Retinal pigment epithelial cell (primary cell): ENCODE measurements around the gene LAMP2.
A peak's percentile ranks its signal among the peaks of the same experiment; 100 is the strongest.

ENCODE experiments used
- DNase-seq: peaks from one replicate; pipeline ENCODE4 v3.0.0-alpha.2; 2010; ENCODE audit warnings: low read depth
- H3K4me3 ChIP-seq: 2 replicates; pipeline ENCODE4 v1.5.1; 2011; ENCODE audit warnings: mild to moderate bottlenecking, low read length, control low read depth, moderate library complexity
- TF ChIP-seq, protein P1 (sequence below): conservative IDR thresholded peaks from 2 replicates; pipeline ENCODE4 v1.5.1; 2011; ENCODE audit warnings: low read depth, low read length, control low read depth, inconsistent platforms

The LAMP2 gene

DNA sequence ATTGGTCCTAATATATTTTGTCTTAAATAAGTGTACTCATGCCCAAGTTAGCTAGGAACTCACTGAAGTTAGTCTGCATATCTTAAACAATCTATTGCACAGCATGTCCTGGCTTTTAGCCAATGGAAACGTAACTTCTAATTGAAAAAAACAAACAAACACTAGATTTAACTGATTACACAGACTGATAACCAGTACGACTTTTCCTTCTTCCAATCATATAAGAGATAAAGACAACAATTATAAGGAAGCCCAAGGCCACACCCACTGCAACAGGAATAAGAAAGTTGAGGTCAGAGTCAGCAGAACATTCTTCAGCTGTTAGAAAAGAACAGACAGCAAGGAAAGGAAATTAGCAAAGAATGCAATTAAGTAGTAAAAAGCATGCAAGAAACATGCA is 40.8 kb downstream of the LAMP2 start:
- TF ChIP-seq, protein P1, sequence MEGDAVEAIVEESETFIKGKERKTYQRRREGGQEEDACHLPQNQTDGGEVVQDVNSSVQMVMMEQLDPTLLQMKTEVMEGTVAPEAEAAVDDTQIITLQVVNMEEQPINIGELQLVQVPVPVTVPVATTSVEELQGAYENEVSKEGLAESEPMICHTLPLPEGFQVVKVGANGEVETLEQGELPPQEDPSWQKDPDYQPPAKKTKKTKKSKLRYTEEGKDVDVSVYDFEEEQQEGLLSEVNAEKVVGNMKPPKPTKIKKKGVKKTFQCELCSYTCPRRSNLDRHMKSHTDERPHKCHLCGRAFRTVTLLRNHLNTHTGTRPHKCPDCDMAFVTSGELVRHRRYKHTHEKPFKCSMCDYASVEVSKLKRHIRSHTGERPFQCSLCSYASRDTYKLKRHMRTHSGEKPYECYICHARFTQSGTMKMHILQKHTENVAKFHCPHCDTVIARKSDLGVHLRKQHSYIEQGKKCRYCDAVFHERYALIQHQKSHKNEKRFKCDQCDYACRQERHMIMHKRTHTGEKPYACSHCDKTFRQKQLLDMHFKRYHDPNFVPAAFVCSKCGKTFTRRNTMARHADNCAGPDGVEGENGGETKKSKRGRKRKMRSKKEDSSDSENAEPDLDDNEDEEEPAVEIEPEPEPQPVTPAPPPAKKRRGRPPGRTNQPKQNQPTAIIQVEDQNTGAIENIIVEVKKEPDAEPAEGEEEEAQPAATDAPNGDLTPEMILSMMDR, result no peak
- no peak overlapping the region for H3K4me3 ChIP-seq
- no peak for DNase-seq

DNA sequence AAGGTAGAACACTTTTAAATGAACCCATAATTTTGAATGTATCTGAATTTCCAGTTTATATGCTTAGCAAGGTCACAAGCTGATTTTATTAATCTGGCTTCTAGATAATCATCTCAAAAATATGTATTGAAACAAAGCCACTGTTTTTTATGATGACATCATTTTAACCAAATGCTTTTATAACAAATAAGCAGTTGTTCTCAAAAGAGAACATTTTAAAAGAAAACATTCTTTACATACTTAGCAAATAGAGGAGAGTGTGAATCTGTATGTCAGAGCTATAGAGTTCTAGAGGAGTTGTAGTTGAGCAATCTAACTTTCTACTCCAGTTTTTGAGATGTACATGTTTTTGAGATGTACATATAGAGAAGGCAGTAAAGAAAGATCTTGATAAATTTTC is 42.5 kb downstream of the LAMP2 start:
- no peak overlapping the region for H3K4me3 ChIP-seq
- DNase-seq, result peak; percentile 20
- TF ChIP-seq, protein P1, result no peak

DNA sequence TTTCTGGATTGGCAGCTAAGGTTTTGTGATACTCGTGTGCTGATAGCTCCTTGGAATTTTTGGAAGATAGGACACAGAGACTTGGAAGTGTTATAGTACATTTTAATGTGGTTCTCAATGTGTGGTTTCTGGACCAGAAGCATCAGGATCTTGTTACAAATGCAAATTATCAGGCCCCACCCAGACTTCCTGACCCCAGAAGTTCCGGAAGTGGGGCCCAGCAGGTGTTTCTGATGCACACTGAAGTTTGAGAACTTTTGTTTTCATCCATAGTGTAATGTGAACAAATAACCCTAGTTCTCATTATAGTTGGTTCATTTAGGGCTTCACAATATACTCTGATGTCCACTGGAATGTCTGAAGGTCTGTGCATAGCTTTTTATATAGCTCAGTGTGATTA is 49.6 kb downstream of the LAMP2 start:
- TF ChIP-seq, protein P1, result no peak
- no peak for DNase-seq
- H3K4me3 ChIP-seq, result no peak overlapping the region

DNA sequence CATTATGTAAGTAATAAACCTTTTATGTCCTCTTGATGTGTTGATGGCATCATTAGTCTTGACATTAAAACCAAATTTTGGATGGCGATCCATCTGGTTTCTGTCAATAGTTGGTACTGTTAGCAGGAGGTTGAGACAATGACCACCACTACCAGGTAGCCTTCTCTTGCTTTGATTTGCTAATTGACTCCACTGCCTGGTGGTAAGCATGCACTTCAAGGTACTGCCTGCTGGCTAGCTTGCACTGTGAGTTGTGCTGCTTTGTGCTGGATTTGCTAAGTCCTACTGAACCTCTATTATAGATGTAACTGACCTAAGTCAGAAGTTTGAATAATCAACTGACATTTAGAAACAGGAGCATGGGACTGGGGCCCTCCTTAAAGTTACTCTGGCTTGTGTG is 60.9 kb downstream of the LAMP2 start:
- H3K4me3 ChIP-seq, result no peak overlapping the region
- DNase-seq, result no peak
- TF ChIP-seq, protein P1, result no peak

DNA sequence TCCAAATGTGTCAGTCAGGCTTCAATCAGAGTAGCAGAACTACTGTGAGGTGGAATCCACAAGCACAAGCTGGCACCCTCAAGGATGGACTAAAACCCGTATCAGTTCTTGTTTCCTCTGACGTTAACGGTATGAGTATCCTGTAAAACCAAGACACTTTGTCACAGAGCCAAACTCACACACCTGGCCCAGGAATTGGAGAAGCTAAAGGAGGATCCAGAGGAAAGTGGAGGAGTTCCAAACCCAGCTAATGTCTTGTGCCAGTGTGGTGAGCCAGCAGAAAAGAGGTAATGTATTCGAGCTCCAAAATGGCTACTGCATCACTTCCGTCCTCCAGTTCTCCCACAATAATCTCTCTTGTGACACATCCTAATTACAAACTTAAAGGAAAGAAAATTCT is 62.5 kb downstream of the LAMP2 start:
- TF ChIP-seq, protein P1, result no peak
- no peak overlapping the region for H3K4me3 ChIP-seq
- DNase-seq, result no peak

DNA sequence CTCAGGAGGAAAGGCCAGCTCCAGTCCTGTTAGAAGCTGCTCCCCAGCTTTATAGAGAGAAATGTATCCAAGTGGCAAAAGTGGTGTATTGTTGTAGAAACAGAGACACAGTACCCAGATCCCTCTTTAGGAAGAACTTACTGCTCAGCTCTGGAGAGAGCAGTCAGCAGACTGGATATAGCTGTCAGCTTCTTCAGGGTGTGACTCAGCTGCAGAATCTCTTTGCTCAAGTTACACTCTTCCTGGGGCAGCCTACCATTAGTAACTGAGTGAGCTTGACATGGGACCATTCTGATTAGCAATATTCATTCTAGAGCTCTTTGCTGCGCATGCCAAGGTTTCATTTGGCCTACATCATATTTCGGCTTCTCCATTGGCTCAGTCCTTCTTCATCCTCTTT is 66.7 kb downstream of the LAMP2 start:
- TF ChIP-seq, protein P1, result no peak
- no peak overlapping the region for H3K4me3 ChIP-seq
- DNase-seq, result no peak

DNA sequence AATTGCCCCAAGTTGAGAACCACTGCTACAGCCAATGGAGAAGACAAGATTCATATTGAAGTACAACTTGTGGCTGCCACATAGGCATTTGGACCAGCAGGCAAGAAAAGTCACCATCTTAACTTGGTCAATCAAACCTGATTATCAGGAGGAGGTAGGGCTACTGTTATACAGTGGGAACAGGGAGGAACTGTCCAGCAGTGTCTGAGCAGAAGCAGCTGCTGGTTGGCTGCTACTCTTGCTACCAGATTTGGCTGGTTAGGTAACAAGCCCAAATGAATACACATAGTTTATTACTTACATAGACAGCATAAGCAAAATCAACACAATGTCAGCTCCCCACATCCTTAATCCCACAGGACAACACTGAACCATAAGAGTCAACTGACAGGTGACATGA is 67.8 kb downstream of the LAMP2 start:
- no peak for DNase-seq
- TF ChIP-seq, protein P1, result no peak
- no peak overlapping the region for H3K4me3 ChIP-seq
